ENCODE data around the gene HMOX2.

GRCh38 chr16:4511441-4512082, 35.4 kb downstream of the HMOX2 start:
- peak; percentile 49 for TF ChIP-seq CTCF (IDR thresholded peaks at IDR 0.05)
- TF ChIP-seq RCOR1 (IDR thresholded peaks at IDR 0.05; ENCODE audit: low read depth, low read length), result no peak
- TF ChIP-seq BHLHE40 (IDR thresholded peaks at IDR 0.05; ENCODE audit: low read depth, low read length), result no peak
- TF ChIP-seq FOSL2 (IDR thresholded peaks at IDR 0.05), result no peak
- no peak for TF ChIP-seq FOSL2 (CRISPR knock-in tag; IDR thresholded peaks at IDR 0.05)
- no peak for TF ChIP-seq PHF8 (IDR thresholded peaks at IDR 0.05; ENCODE audit: borderline replicate concordance, low read depth)
